ENCODE data around the gene ELP2. TPM values are rescaled to one million over a fixed set of nuclear protein-coding genes. Genes with fewer than 3 reads are reported as not detected.

The ELP2 gene
- total RNA-seq, 1 donor, result 125 TPM

- no peaks in the 10 kb centered on the region for H4K20me1 ChIP-seq (ENCODE audit: insufficient read depth, low read length)
- no peaks in the 10 kb centered on the region for H3K27me3 ChIP-seq (ENCODE audit: insufficient read depth, low read length)
- no peaks in the 10 kb centered on the region for H3K9me3 ChIP-seq (ENCODE audit: low read depth, low read length)
- H3K36me3 ChIP-seq (ENCODE audit: insufficient read depth, low read length), result peaks cover 29% of the 10 kb centered on the region
- H3K79me2 ChIP-seq (ENCODE audit: insufficient read depth, low read length), result no peaks in the 10 kb centered on the region
- no peak overlapping the region for H3K4me3 ChIP-seq (ENCODE audit: insufficient read depth, low read length)
- H3K4me1 ChIP-seq (ENCODE audit: insufficient read depth, low read length), result no peaks in the 10 kb centered on the region
- H3K4me2 ChIP-seq (ENCODE audit: insufficient read depth, low read length), result no peak overlapping the region
- no peak overlapping the region for H2AFZ ChIP-seq (ENCODE audit: low read length)
- no peak overlapping the region for H3K27ac ChIP-seq (ENCODE audit: low read depth, low read length)
- no peak for TF ChIP-seq CTCF (IDR thresholded peaks at IDR 0.05; ENCODE audit: extremely low read depth, low read depth, low read length)
- no peak for DNase-seq (ENCODE audit: insufficient read length, low spot score, missing footprints)
Observed at GRCh38 chr18:36108601-36109000, 21.1 kb upstream of the ELP2 start.

- no peaks in the 10 kb centered on the region for H3K27me3 ChIP-seq (ENCODE audit: insufficient read depth, low read length)
- no peaks in the 10 kb centered on the region for H3K4me1 ChIP-seq (ENCODE audit: insufficient read depth, low read length)
- no peaks in the 10 kb centered on the region for H3K9me3 ChIP-seq (ENCODE audit: low read depth, low read length)
- no peak overlapping the region for H2AFZ ChIP-seq (ENCODE audit: low read length)
- no peak for DNase-seq (ENCODE audit: insufficient read length, low spot score, missing footprints)
- no peak overlapping the region for H3K27ac ChIP-seq (ENCODE audit: low read depth, low read length)
- H3K36me3 ChIP-seq (ENCODE audit: insufficient read depth, low read length), result peaks cover 39% of the 10 kb centered on the region
- no peak overlapping the region for H3K4me2 ChIP-seq (ENCODE audit: insufficient read depth, low read length)
- TF ChIP-seq CTCF (IDR thresholded peaks at IDR 0.05; ENCODE audit: extremely low read depth, low read depth, low read length), result no peak
- peaks cover 5% of the 10 kb centered on the region for H4K20me1 ChIP-seq (ENCODE audit: insufficient read depth, low read length)
- no peaks in the 10 kb centered on the region for H3K79me2 ChIP-seq (ENCODE audit: insufficient read depth, low read length)
- no peak overlapping the region for H3K4me3 ChIP-seq (ENCODE audit: insufficient read depth, low read length)
Observed at GRCh38 chr18:36109737-36110136, 20.0 kb upstream of the ELP2 start.

GRCh38 chr18:36112302-36112701, 17.4 kb upstream of the ELP2 start:
- no peaks in the 10 kb centered on the region for H3K4me1 ChIP-seq (ENCODE audit: insufficient read depth, low read length)
- H3K36me3 ChIP-seq (ENCODE audit: insufficient read depth, low read length), result peaks cover 54% of the 10 kb centered on the region
- H4K20me1 ChIP-seq (ENCODE audit: insufficient read depth, low read length), result peaks cover 5% of the 10 kb centered on the region

GRCh38 chr18:36114251-36114650, 15.4 kb upstream of the ELP2 start:
- Histone ChIP-seq H2AFZ (ENCODE audit: low read length) (no peak overlapping the region), H3K9me3 (ENCODE audit: low read depth, low read length) (no peaks in the 10 kb centered on the region), H3K4me2 (ENCODE audit: insufficient read depth, low read length) (no peak overlapping the region), H3K4me1 (ENCODE audit: insufficient read depth, low read length) (no peaks in the 10 kb centered on the region), H3K27ac (ENCODE audit: low read depth, low read length) (no peak overlapping the region), H3K4me3 (ENCODE audit: insufficient read depth, low read length) (no peak overlapping the region), H4K20me1 (ENCODE audit: insufficient read depth, low read length) (peaks cover 5% of the 10 kb centered on the region), H3K27me3 (ENCODE audit: insufficient read depth, low read length) (no peaks in the 10 kb centered on the region), H3K79me2 (ENCODE audit: insufficient read depth, low read length) (no peaks in the 10 kb centered on the region), H3K36me3 (ENCODE audit: insufficient read depth, low read length) (peaks cover 54% of the 10 kb centered on the region)
- TF ChIP-seq CTCF (IDR thresholded peaks at IDR 0.05; ENCODE audit: extremely low read depth, low read depth, low read length), result no peak
- DNase-seq (ENCODE audit: insufficient read length, low spot score, missing footprints), result no peak

More at GRCh38 chr18:36112302-36112701, 17.4 kb upstream of the ELP2 start:
- no peak for TF ChIP-seq CTCF (IDR thresholded peaks at IDR 0.05; ENCODE audit: extremely low read depth, low read depth, low read length)
- H3K4me3 ChIP-seq (ENCODE audit: insufficient read depth, low read length), result no peak overlapping the region
- no peaks in the 10 kb centered on the region for H3K9me3 ChIP-seq (ENCODE audit: low read depth, low read length)
- no peak for DNase-seq (ENCODE audit: insufficient read length, low spot score, missing footprints)
- H3K4me2 ChIP-seq (ENCODE audit: insufficient read depth, low read length), result no peak overlapping the region
- no peak overlapping the region for H2AFZ ChIP-seq (ENCODE audit: low read length)
- no peak overlapping the region for H3K27ac ChIP-seq (ENCODE audit: low read depth, low read length)
- no peaks in the 10 kb centered on the region for H3K79me2 ChIP-seq (ENCODE audit: insufficient read depth, low read length)
- H3K27me3 ChIP-seq (ENCODE audit: insufficient read depth, low read length), result no peaks in the 10 kb centered on the region

All from osteoblast (primary cell).